AML-193 (cell line): ENCODE data around the gene C16orf92.
"Not testable (repeated sequence)": the region's sequence is repeated elsewhere in the genome, so short reads cannot be mapped to it uniquely, and the experiment has no call there.

ENCODE experiments used
- DNase-seq, 2 experiments: peaks; one replicate each; lab custom pipeline; 2025; lab: John Stamatoyannopoulos, UW

The C16orf92 gene

DNA sequence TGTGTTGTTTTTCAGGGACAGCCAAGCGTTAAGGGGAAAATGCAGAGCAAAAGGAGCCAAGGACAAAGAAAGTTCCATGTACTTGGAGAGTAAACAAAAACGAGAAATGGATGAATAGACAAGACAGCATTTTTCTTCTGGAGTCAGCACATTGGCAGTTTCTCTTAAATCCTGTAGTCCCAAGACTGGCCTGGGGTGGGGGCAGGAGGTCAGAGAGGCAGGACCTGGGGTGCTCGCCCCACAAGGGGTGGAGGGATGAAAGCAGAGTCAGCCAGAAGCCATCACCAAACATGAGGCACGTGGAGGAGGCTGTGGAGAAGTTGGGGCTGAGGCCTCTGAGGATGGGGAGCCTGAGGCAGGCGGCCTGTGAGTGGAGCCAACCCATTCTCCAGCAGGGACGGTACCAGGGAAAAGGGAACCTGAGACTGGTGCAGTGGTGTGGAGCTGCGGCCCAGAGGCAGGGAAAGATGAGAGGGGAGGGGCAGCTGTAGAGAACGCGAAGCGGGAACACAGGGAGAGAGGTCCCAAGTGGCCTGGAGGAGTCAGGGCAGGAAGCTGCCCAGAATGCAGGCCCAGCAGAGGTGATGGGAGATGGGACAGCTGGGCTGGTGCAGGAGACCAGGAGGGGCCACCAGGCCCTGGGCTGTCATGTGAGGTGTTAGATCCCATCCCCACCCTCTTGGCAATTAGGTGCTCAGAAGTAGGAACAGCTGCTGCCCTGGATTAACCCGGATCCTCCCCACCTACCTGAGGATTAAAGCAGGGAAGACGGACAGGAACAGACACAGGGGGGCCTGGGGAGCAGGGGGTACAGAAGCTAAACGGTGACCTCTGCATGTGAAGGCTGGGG lies 4.8 kb downstream of the C16orf92 start:
- DNase-seq: no peak

DNA sequence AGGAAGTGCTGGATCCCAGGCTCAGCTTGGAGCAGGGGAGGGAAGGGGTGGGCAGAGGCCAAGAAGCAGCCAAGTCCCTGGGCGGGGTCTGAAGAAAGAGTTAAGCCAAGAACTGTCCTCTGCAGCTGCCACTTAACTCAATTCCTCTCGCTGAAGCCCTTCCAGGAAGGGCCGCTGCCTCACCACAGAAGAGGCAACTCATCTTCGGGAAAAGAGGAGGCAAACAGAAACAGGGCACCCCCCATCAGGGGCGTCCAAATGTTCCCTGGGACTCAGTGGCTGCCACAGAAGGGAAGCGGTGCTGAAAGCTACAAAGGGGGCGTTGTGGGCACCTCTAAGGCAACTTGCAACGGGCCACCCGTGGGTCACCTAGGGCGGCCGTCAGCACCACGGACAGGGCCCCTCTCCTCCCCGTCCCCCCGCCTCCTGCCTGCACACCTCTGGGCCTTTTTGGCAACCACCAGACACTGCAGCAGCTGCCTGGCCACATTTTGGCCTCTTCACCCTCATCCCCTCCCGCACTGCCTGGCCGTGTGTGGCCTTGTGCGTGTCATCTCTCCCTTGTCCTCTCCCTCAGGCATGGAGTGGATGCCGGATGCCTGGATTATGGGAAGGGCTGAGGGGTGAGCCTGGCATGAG lies 5.6 kb downstream of the C16orf92 start:
- no peak for DNase-seq

DNA sequence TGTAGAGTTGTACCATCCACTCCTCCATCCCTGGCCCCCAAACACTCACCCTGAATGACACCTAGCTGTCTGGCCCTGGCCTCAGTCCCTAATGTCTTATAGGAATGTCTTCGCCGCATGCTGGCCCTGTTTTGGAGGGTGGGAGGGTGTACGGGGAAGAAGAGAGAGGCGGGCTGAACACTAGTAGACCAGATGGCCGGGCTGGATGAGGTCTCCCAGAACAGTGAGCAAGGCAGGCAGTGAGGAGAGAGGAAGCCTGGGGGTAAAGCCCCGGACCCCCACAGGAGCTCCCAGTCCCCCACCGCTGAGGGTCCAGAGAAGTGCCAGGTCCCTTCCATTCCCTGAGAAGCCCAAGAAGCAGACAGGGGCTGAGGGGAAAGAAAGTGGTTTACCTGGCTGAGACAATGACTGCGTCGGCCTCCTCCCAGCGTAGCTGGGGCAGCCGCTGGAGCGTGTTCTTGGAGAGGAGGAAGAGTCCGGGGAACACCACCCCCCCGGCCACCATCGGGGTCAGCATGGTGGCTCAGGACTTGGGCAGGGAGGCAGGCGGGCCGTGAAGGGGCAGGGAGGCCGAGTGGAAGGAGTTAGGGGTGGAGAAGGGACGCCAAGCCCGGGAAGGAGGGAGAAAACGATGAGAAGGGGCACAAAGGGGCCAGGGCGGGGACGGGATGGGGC lies 7.2 kb downstream of the C16orf92 start:
- no peak for DNase-seq

DNA sequence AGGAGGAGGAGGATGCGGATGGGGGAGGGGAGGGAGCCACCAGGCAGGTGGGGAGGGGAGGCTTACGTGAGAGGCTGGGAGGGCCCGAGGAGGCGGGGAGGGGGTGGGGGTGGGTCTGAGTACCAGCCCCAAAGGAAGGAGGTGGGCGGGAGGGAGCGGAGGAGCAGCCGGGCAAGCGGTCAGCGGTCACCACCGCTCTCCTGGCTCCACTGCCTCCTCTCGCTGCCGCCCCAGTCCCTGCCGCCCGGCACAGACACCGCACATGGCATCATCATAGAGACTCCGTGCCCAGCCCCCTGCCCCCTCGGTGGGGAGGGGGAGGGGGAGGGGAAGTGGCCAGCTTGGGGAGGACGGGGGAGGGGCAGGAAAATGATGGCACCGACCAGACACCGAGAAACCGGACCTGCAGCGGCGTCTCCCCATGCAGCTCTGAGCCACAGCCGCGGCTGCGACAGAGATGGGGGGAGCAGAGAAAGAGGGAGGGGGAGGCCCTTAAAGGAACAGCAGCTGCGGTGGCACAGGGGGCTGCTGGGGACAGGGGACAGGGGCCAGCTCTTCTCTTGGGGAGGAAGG lies 7.9 kb downstream of the C16orf92 start, which contains the start of gene TLCD3B:
Gene TLCD3B, minus strand, starts transcription at position 431 of the 573 bp plus-strand sequence. CDS start 744 bp downstream, outside the sequence.
- no peak for DNase-seq

DNA sequence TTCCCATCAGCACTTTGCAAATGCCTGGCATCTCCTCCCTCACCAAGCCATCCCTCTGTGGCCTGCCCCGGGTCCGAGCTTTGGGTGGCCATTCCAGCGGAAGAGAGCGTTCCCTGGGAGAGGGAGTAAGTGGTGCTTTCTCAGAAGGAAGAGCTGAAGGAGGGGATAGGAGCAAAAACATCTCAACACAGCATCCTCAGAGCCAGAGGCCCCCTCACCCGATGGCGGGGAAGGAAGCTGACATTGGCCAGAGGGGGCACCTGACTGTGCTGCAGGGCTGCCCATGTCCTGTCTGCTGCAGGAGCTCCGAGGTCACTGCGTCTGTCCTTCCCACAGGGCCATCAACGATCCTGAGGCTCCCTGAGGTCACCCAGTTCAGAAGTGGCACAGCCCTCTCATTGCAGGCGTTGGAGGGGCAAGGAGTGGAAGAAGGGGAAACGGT lies 8.5 kb downstream of the C16orf92 start:
- no peak for DNase-seq

DNA sequence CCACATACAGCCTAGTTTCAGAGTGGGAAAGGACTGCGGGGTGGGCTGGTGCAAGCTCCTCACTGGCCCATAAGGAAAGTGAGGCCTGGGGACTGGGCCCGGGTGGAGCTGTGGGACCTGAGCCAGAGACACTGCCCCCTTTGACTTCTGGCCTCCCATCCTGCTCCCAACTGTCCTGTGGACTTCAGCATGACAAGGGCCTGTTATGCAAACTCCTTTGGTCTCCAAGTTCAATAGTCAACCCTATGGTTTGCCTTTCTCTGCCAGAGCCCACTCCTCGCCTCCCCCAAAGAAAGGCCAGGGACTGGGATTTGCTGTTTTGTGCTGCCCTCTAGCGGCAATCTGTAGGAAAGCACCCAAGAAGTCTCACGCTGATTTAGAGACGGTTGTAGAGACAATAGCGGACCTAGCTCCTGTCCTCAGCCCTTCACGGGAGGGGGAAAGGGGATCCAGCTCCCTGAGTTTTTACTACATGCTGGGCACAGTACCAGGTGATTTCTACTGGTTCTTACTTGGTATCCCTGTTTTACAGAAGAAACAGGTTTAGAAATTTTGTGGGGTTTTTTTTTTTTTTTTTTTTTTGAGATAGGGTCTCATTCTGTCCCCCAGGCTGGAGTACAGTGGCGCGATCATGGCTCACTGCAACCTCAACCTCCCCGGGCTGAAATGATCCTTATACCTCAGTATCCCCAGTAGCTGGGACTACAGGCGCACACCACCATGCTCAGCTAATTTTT lies 9.3 kb downstream of the C16orf92 start:
- peak; percentile 45 to 63 for DNase-seq

DNA sequence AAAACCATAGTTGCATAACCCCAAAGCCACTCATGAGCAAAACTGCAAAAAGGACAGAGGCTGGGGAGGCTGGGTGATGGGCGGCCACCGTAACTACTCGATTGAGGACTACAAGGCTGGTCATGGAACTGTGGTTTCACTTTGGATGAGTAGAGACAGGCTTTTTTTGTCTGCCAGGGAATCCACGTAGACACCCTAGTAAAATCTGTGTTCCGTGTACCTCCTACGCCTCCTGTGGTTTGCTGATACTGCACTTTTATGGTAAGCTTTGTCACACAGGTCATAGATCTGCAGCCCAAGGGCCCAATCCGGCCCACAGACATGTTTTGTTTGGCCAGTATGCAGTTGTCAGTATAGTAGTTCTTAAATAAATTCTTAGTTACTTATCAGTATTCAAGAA lies 10.3 kb downstream of the C16orf92 start:
- no peak for DNase-seq

DNA sequence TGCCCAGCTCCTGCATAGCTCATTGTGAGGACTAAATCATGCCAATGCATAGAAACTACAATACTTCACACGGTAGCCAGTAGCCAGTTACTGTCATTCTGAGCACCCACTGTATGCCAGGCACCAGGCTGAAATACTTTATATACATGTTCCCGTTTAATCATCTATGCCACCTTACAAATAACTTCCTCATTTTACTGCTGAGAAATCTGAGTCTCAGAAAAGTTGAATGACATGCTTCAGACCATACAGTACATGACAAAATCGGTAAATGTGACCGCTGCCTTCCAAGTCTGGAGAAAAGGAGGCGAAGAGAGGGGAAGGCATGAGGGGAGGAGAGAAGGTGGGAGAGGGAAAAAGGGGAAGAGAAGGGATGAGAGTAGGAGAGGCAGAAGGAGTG lies 17.2 kb downstream of the C16orf92 start:
- peak; percentile 49 to 60 for DNase-seq

DNA sequence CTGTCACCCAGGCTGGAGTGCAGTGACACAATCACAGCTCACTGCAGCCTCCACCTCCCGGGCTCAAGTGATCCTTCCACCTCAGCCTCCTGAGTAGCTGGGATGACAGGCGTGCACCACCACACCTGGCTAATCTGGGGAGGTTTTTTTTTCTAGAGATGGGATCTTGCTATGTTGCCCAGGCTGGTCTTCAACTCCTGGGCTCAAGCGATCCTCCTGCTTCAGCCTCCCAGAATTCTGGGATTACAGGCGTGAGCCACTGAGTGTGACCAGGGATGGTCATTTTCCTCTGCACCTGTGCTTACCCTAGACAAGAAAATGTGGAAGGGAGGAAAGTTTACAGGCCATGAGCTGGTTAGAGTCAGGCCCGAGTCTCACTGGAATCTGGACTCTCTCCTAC lies 17.7 kb downstream of the C16orf92 start:
- DNase-seq: not testable (repeated sequence)

DNA sequence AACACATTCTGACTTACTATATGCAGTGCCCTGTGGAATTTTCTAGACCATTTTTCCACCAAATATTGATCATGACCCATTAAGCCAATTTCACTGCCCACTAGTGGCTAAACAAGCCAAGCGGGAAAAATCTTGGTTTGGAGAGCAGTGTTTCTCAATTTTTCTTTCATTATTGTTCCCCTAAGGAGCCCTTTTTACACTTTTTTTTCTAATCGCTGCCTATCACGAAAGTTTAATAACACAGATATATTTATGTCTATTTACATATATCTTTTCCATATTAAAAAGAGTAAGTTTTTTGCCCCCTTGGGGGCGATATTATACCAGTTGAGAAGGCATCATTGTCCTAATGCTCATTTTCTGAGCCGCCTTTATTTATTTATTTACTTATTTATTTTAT lies 18.8 kb downstream of the C16orf92 start:
- peak; percentile 24 to 44 for DNase-seq

DNA sequence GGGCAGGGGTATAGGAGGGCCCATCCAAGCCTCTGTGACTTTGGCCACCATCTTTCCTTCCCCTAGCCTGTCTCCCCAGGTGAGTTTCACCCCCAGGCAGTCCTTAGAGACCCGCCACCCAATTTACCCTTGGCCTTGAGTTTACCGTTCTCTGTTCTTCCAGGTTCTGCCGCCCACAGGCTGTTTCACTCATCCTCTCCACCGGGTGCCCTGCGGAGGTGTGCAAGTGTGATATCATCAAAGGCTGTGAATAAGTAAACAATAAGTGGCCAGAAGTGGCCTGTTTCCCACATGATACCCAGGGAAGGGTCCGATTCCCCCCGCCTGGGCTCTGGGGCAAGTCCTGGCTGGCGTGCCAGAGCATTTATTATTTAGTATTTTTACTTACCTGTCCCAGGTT lies 23.2 kb downstream of the C16orf92 start:
- no peak for DNase-seq

DNA sequence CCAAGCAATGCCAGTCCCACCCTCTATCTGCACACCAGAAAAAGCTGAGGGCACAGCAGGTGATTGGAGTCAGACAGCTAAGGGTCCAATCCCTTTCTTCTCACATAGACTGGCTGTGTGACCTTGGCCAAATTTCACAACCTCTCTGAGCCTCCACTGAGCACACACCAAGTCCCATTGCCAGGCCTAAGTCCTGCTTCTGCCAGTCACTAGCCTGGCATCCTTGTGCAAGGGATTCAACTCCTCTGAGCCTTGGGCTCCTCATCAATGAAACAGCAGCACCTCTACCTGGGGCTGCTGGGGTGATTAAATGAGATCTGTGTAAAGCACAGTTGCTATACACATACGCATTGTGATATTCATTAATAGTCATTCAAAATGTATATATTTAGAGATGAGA lies 23.6 kb downstream of the C16orf92 start:
- no peak for DNase-seq

DNA sequence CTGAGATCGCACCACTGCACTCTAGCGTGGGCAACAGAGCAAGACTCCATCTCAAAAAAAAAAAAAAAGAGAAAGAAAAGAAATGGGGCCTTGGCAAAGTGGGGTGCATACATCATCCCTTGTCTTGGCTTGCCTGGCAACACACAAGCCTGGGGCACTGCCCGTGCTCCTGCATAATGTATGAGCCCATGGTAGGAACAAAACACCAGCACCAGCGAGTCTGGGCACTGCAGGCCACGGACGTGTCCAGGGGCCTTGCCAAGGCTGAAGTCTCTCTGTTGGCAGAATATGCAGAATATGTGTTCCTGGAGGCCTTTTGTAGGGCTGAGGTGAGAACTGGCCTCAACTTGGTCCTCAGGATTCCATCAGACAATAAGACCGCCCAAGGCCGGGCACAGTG lies 26.9 kb downstream of the C16orf92 start:
- no peak for DNase-seq

DNA sequence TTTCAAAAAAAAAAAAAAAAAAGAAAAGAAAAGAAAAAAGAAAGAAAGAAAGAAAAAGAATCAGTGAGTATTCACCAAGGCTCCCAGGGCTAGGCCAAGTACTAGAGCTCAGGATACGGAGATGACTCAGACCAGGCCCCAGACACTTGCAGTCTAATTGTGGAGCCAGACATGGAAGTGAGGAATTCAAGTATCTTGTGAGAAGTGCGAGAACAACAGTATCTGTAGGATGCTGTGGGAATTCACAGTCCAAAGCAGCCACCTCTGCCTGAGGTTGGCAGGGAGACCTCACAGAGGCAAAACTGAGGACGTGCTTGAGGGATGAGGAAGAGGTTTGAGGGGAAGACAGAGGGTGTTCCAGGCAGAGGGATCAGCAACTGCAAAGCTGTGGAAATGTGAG lies 28.5 kb downstream of the C16orf92 start:
- no peak for DNase-seq

DNA sequence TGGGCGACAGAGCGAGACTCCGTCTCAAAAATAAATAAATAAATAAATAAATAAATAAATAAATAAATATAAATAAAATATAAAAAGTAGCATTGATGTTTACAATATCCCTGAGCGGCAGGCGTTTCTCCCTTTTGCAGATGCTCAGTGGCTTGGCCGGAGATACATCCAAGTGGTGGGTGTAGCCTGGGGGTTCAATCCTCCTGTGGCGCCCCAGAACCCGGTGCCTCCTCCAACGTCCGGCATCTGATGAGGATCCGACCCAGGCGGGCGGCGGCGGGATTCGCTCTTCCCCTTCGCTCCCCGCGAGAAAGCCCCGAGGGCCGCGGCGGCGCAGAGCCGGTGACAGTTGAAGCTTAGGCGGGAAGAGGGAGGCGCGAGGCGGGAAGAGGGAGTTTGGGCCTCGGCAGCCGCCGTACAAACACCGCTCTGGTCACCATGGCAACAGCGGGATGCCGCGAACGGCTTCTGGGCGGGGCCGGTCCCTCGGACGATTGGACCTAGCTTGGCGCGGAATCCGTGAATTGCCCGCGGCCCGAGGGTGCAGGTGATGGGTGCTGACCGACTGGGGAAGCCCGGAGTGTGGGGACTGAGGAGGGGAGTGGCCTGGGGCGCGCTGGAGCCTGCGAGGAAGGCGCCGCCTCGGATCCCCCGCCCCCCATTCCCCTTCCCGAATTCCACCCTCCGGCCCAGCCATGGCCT lies 29.8 kb downstream of the C16orf92 start:
- peak; percentile 86 to 91 for DNase-seq

DNA sequence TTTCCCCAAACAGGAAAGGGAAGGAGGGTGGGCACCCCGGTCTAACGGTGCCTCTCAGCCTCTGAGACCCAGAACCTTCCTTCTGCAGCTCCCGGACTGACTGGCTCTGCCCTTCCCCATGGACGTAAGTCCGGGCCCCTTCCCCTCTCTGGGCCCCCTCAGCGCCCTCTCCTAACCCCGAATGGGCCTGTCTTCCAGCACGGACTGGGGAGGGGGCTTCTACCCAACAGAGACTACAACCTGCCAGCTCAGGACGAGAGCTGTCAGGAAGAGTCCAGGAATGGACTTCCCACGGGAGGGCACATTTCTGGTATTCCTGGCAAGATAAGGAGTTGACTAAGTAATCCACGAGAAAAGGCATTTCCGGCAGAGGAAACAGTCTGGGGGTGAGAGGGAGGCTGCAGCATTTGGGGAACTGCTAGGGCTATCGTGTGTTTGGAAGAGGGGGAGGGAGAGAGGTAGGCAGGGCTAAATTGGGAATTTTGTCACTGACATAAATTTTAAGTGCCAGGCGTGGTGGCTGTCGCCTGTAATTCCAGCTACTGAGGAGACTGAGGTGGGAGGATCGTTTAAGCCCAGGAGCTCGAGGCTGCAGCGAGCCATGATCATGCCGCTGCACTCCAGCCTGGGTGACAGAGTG lies 30.5 kb downstream of the C16orf92 start:
- DNase-seq: peak; percentile 20 to 28

DNA sequence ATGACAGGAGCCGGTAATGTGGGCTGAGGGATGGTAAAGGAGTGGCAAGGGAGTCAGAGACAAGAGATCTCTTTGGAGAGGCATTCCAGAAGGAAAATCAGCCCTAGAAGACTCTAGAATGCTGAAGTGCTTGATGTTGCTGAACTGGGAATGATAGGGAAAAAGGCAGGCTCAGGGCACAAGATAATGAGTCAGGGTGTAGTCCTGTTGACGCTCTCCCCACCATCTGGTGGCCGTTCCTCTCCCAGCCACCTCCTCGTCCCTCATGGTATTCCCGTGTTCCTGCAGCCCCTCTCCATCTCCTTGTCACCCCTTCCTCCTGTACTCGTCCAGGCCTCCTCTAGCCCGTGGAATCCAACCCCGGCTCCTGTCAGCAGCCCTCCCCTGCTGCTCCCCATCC lies 31.5 kb downstream of the C16orf92 start:
- DNase-seq: no peak

DNA sequence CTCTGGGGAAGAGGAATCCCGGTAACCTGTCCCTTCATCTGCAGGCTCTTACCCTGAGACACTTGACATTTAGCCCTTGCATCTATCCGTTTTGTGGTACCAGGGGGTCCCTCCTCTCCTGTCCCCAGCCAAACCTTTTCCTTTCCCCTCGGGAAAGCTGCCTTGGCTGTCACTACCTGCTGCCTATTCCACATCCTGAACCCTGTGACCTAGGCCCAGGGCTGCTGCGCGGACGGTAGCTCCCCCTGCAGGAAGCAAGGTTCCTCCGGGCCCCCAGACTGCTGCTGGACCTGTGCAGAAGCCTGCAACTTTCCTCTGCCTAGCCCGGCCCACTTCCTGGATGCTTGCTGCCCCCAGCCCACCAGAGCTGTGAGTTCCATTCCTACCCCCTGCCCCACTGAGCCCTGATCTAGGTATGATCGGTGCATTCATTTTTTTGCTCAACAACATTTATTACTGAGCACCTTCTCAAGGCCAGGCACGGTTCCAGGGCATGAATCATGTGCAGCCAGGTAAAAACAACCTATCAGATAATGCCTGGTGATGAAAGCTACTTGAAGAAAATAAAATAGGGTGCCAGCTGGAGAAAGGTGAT lies 32.1 kb downstream of the C16orf92 start:
- DNase-seq: peak; percentile 17 to 19

DNA sequence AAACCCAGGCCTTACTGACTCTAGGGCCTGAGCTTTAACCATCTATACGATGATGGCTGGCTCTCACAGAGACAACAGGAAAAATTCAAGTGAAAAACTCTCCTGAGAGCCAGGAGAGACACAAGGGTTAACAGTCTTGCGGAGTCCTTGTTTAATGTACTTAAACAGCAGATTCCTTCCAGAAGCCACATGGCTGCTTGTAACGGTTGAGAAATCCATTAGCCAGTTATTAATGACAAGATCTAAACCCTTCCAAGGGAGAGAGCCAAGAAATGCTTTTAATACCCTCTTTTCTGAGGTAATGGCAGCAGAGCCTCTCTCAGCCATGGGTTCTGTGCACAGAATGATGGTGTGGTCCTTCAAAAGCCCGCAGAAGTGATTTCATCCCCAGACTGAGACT lies 37.3 kb downstream of the C16orf92 start:
- DNase-seq: no peak
